ENCODE measurements around the gene ZBTB46.
A peak's percentile ranks its signal among the peaks of the same experiment; 100 is the strongest.

Gene ZBTB46

GRCh38 chr20:63767886-63768285 is 63.2 kb downstream of the ZBTB46 start:
- no peak overlapping the region for H3K4me3 ChIP-seq (ENCODE audit: low read depth, low read length)
- no peak for DNase-seq (ENCODE audit: low read depth)
- no peak for TF ChIP-seq CTCF (conservative IDR thresholded peaks at IDR 0.05; ENCODE audit: low read depth, low read length)

- TF ChIP-seq CTCF (conservative IDR thresholded peaks at IDR 0.05; ENCODE audit: low read depth, low read length) = no peak
- DNase-seq (ENCODE audit: low read depth) = no peak
- H3K4me3 ChIP-seq (ENCODE audit: low read depth, low read length) = no peak overlapping the region
These were observed 63.6 kb downstream of the ZBTB46 start for GRCh38 chr20:63767456-63767855.

- DNase-seq (ENCODE audit: low read depth) = no peak
- H3K4me3 ChIP-seq (ENCODE audit: low read depth, low read length) = no peak overlapping the region
- no peak for TF ChIP-seq CTCF (conservative IDR thresholded peaks at IDR 0.05; ENCODE audit: low read depth, low read length)
These were observed 64.2 kb downstream of the ZBTB46 start for GRCh38 chr20:63766695-63767426.

GRCh38 chr20:63765902-63766301 is 65.2 kb downstream of the ZBTB46 start:
- H3K4me3 ChIP-seq (ENCODE audit: low read depth, low read length) = no peak overlapping the region
- TF ChIP-seq CTCF (conservative IDR thresholded peaks at IDR 0.05; ENCODE audit: low read depth, low read length) = no peak
- no peak for DNase-seq (ENCODE audit: low read depth)

GRCh38 chr20:63765082-63765873 is 65.8 kb downstream of the ZBTB46 start:
- TF ChIP-seq CTCF (conservative IDR thresholded peaks at IDR 0.05; ENCODE audit: low read depth, low read length) = no peak
- peak; percentile 45 for DNase-seq (ENCODE audit: low read depth)
- H3K4me3 ChIP-seq (ENCODE audit: low read depth, low read length) = no peak overlapping the region

GRCh38 chr20:63759377-63759901 is 71.6 kb downstream of the ZBTB46 start:
- DNase-seq (ENCODE audit: low read depth) = no peak
- no peak for TF ChIP-seq CTCF (conservative IDR thresholded peaks at IDR 0.05; ENCODE audit: low read depth, low read length)
- H3K4me3 ChIP-seq (ENCODE audit: low read depth, low read length) = no peak overlapping the region

All from choroid plexus epithelial cell (primary cell).